Gastrocnemius medialis (tissue), 4 donors: ENCODE results near the gene BPIFB2.

Experiments used
- CTCF ChIP-seq, 5 experiments: fragments of 450-650 bp in 3 of 5; fragments of 200-600 bp in 2 of 5; sonication (generic) in 2 of 5; IDR thresholded peaks in 4 of 5; conservative IDR thresholded peaks in 1 of 5; 1 replicate in 4 of 5; 2 replicates in 1 of 5; pipeline ENCODE4 v1.5.1; 2016 to 2019; ENCODE audit warnings: antibody characterized with exemption in 5 of 5, mild to moderate bottlenecking in 3 of 5, moderate library complexity in 3 of 5
- POLR2A ChIP-seq, 2 donors: fragments of 450-650 bp; IDR thresholded peaks; one replicate each; pipeline ENCODE4 v1.6.1; 2017; ENCODE audit warnings: antibody characterized with exemption in 2 of 2, mild to moderate bottlenecking in 2 of 2, moderate library complexity in 2 of 2

- TF ChIP-seq CTCF (IDR thresholded peaks at IDR 0.05 in 4 of 5, conservative IDR thresholded peaks at IDR 0.05 in 1 of 5) (no peak), POLR2A (IDR thresholded peaks at IDR 0.05) (no peak)
These were observed 22.6 kb downstream of the BPIFB2 start for GRCh38 chr20:33030076-33030475.
